Endothelial cell of umbilical vein (primary cell): Measurements from ENCODE around the gene PSMD5. TPM values are rescaled to one million over a fixed set of nuclear protein-coding genes. Genes with fewer than 3 reads are reported as not detected.
A peak's percentile ranks its signal among the peaks of the same experiment; 100 is the strongest.

Source experiments
- BruUV-seq: library from RNA; stranded (reverse); fragments of 400-500 nt; replicated peaks from 2 replicates; lab custom pipeline; 2021; lab: Mats Ljungman, UMichigan
- CTCF ChIA-PET: fragments of 300-600, 350-600 bp; sonication (Branson Sonifier 250); formaldehyde crosslinking; loops from one replicate; lab custom pipeline; 2021; ENCODE audit warnings: antibody characterized with exemption, inconsistent platforms; lab: Charles Lee
- POLR2A ChIA-PET: fragments of 300-600, 350-600 bp; sonication (Branson Sonifier 250); formaldehyde crosslinking; loops from one replicate; lab custom pipeline; 2021; ENCODE audit warnings: antibody characterized with exemption, inconsistent platforms; lab: Charles Lee
- DNase-seq: peaks from one replicate; pipeline ENCODE4 v3.0.0-alpha.2; 2011; ENCODE audit warnings: low read depth, low spot score
- FAIRE-seq: peaks from 2 replicates; lab custom pipeline; 2011; peaks lifted over from hg19 to GRCh38; lab: Jason Lieb, UNC
- H2AFZ ChIP-seq: 2 replicates; pipeline ENCODE4 v1.6.0; 2012; ENCODE audit warnings: low read depth, low read length, control low read depth, inconsistent platforms
- H3K27ac ChIP-seq: 2 replicates; pipeline ENCODE4 v1.5.1; 2011; ENCODE audit warnings: low read depth, mild to moderate bottlenecking, control low read depth, low read length, moderate library complexity; ENCODE audit not compliant: insufficient read depth
- H3K27me3 ChIP-seq, 2 experiments: 2 replicates each; pipeline versions ENCODE4 v1.6.0 to v1.6.1; 2011; ENCODE audit warnings: low read length in 2 of 2, mixed read lengths in 1 of 2; ENCODE audit not compliant: control insufficient read depth in 2 of 2, insufficient read depth in 2 of 2
- H3K36me3 ChIP-seq, 2 experiments: 2 replicates in 1 of 2; 3 replicates in 1 of 2; pipeline ENCODE4 v1.5.1; 2011; ENCODE audit warnings: low read length in 2 of 2, mild to moderate bottlenecking in 1 of 2, moderate library complexity in 1 of 2; ENCODE audit not compliant: control insufficient read depth in 2 of 2, insufficient read depth in 2 of 2; ENCODE audit errors: extremely low read depth in 1 of 2
- H3K4me1 ChIP-seq: 3 replicates; pipeline ENCODE4 v1.5.1; 2011; ENCODE audit warnings: mild to moderate bottlenecking, low read length; ENCODE audit not compliant: control insufficient read depth, insufficient read depth; ENCODE audit errors: extremely low read depth
- H3K4me2 ChIP-seq: 2 replicates; pipeline ENCODE4 v1.6.1; 2011; ENCODE audit warnings: low read length, control low read depth, mixed read lengths; ENCODE audit not compliant: insufficient read depth
- H3K4me3 ChIP-seq, 3 experiments: fragments of 200-600 bp in 1 of 3; sonication (generic), shearing (Covaris generic) in 1 of 3; replicated peaks in 1 of 3; 2 replicates each; pipeline ENCODE4 v1.5.1; 2011 to 2016; ENCODE audit warnings: control low read depth in 3 of 3, low read length in 3 of 3, mild to moderate bottlenecking in 2 of 3, inconsistent platforms in 1 of 3, low read depth in 1 of 3, moderate library complexity in 1 of 3; ENCODE audit not compliant: insufficient read depth in 1 of 3
- H3K79me2 ChIP-seq: 2 replicates; pipeline ENCODE4 v1.6.0; 2012; ENCODE audit warnings: low read length, inconsistent platforms; ENCODE audit not compliant: control insufficient read depth, insufficient read depth
- H3K9ac ChIP-seq: replicated peaks from 2 replicates; pipeline ENCODE3; 2011; ENCODE audit warnings: low read length, control low read depth; ENCODE audit not compliant: insufficient read depth; ENCODE audit errors: extremely low read depth
- H3K9me1 ChIP-seq: replicated peaks from 3 replicates; pipeline ENCODE4 v1.6.0; 2011; ENCODE audit warnings: mild to moderate bottlenecking, low read length; ENCODE audit not compliant: control insufficient read depth, insufficient read depth; ENCODE audit errors: extremely low read depth
- H3K9me3 ChIP-seq: replicated peaks from 2 replicates; pipeline ENCODE4 v1.5.1; 2012; ENCODE audit warnings: low read length, inconsistent platforms; ENCODE audit not compliant: control insufficient read depth, insufficient read depth
- H4K20me1 ChIP-seq: replicated peaks from 2 replicates; pipeline ENCODE3; 2011; ENCODE audit warnings: mild to moderate bottlenecking, low read length; ENCODE audit not compliant: control insufficient read depth, insufficient read depth; ENCODE audit errors: extremely low read depth
- EZH2 ChIP-seq: IDR thresholded peaks from 2 replicates; pipeline ENCODE4 v1.6.1; 2012; ENCODE audit warnings: borderline replicate concordance, low read depth, mild to moderate bottlenecking, moderate library complexity, low read length, inconsistent platforms; ENCODE audit not compliant: severe bottlenecking
- FOS ChIP-seq: IDR thresholded peaks from 2 replicates; pipeline ENCODE4 v1.6.1; 2011; ENCODE audit warnings: mild to moderate bottlenecking, low read length, moderate library complexity, borderline replicate concordance; ENCODE audit not compliant: insufficient read depth
- GATA2 ChIP-seq: IDR thresholded peaks from 2 replicates; pipeline ENCODE4 v1.7.0; 2011; ENCODE audit warnings: low read depth, mild to moderate bottlenecking, moderate library complexity, mixed read lengths, low read length; ENCODE audit not compliant: insufficient read length, insufficient read depth
- JUN ChIP-seq: IDR thresholded peaks from 2 replicates; pipeline ENCODE4 v1.6.1; 2011; ENCODE audit warnings: borderline replicate concordance, low read depth; ENCODE audit not compliant: insufficient read length, insufficient read depth
- MYC ChIP-seq: IDR thresholded peaks from one replicate; pipeline ENCODE4 v1.6.1; 2011; ENCODE audit warnings: mild to moderate bottlenecking, low read depth, low read length
- POLR2A ChIP-seq: IDR thresholded peaks from 2 replicates; pipeline ENCODE4 v1.6.1; 2012; ENCODE audit warnings: low read depth, mild to moderate bottlenecking, control low read depth, low read length
- POLR2AphosphoS5 ChIP-seq: IDR thresholded peaks from 2 replicates; pipeline ENCODE4 v1.6.1; 2012; ENCODE audit warnings: low read depth, mild to moderate bottlenecking, control low read depth, low read length, moderate library complexity; ENCODE audit not compliant: insufficient read depth
- dilution Hi-C: fragments of 300-500 bp; cut with MboI; formaldehyde crosslinking; loops from one replicate; pipeline ENCODE4 v1.15.0; 2019; ENCODE audit warnings: low sequenced_read_pairs; ENCODE audit not compliant: extremely low pct_ligation_motif_present
- intact Hi-C: fragments of 100-400 bp; cut with micrococcal nuclease; formaldehyde crosslinking; loops from one replicate; pipeline ENCODE4 v1.10.0; 2022
- polyA plus RNA-seq, 4 experiments: library from polyadenylated mRNA; depleted of rRNA in 3 of 4; stranded (reverse) in 3 of 4; unstranded in 1 of 4; fragments of >200 nt; gene quantifications; 2 replicates each; pipeline versions ENCODE4 v1.2.1 to v1.2.3, GENCODE V29; 2011 to 2012; ENCODE audit warnings: missing spikeins in 1 of 4
- total RNA-seq: library from RNA; stranded (reverse); gene quantifications from 2 replicates; pipeline ENCODE4 v1.2.3, GENCODE V29; 2021
- TF ChIP-seq, protein P1 (sequence below): IDR thresholded peaks from 2 replicates; pipeline ENCODE4 v1.6.1; 2011; ENCODE audit not compliant: insufficient read depth, insufficient read length
- TF ChIP-seq, protein P2 (sequence below), 2 donors: IDR thresholded peaks; 1 replicate in 1 of 2; 2 replicates in 1 of 2; pipeline ENCODE4 v1.5.1; 2011; ENCODE audit warnings: low read length in 2 of 2, mild to moderate bottlenecking in 2 of 2, moderate library complexity in 2 of 2, control low read depth in 1 of 2, inconsistent platforms in 1 of 2, low read depth in 1 of 2; ENCODE audit not compliant: insufficient read depth in 1 of 2; ENCODE audit errors: extremely low read depth in 1 of 2

Gene PSMD5
- total and polyA plus RNA-seq, 2 donors (not counting 3 experiments of a cell fraction or from before 2014, with no cell fraction given): 20.4 to 70.2 TPM

DNA sequence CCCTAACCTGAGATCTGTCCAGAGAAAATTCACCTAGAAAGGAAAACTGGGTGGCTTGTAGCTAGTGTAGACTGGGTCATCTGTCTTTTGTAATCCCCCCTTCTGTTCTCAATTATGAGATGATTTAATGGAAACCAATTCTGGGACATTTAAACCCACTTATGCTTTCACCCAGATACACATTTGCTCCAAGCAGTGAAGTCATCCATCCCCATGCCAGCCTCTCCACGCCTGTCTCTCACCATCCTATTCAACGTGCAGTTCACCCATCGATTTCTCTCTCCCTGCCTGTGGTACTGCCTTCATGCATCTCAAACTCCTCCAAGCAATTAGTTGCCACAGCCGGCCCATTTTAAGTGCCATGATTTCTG, 32.5 kb upstream of the PSMD5 start:
- no TSS peak for BruUV-seq
- intact Hi-C loops (loop anchor here (5.0 kb wide), 1 partner anchor 107 kb away; no protein-coding TSS in a partner anchor), dilution Hi-C loops (no loop called here)
- no peak for DNase-seq
- no peak overlapping the region for H2AFZ ChIP-seq
- H3K9me3 ChIP-seq: no peaks in the 10 kb centered on the region
- peaks cover 6 to 10% of the 10 kb centered on the region in 2 experiments for H3K36me3 ChIP-seq
- H3K79me2 ChIP-seq: peaks cover 20% of the 10 kb centered on the region
- no peaks in the 10 kb centered on the region for H3K27me3 ChIP-seq
- POLR2A ChIA-PET: no interaction called here
- H3K4me3 ChIP-seq: peak overlapping the region in 1 of 3 experiments; percentile 66
- CTCF ChIA-PET: no interaction called here
- peak overlapping the region; percentile 36 for H3K4me2 ChIP-seq
- FAIRE-seq: peak; percentile 33
- H3K9me1 ChIP-seq: no peaks in the 10 kb centered on the region
- H3K9ac ChIP-seq: no peak overlapping the region
- TF ChIP-seq, protein P1, sequence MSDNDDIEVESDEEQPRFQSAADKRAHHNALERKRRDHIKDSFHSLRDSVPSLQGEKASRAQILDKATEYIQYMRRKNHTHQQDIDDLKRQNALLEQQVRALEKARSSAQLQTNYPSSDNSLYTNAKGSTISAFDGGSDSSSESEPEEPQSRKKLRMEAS: no peak
- no peak for TF ChIP-seq FOS
- TF ChIP-seq POLR2AphosphoS5: no peak
- TF ChIP-seq MYC: no peak
- peaks cover 27% of the 10 kb centered on the region for H3K4me1 ChIP-seq
- no peak overlapping the region for H3K27ac ChIP-seq
- no peaks in the 10 kb centered on the region for H4K20me1 ChIP-seq

DNA sequence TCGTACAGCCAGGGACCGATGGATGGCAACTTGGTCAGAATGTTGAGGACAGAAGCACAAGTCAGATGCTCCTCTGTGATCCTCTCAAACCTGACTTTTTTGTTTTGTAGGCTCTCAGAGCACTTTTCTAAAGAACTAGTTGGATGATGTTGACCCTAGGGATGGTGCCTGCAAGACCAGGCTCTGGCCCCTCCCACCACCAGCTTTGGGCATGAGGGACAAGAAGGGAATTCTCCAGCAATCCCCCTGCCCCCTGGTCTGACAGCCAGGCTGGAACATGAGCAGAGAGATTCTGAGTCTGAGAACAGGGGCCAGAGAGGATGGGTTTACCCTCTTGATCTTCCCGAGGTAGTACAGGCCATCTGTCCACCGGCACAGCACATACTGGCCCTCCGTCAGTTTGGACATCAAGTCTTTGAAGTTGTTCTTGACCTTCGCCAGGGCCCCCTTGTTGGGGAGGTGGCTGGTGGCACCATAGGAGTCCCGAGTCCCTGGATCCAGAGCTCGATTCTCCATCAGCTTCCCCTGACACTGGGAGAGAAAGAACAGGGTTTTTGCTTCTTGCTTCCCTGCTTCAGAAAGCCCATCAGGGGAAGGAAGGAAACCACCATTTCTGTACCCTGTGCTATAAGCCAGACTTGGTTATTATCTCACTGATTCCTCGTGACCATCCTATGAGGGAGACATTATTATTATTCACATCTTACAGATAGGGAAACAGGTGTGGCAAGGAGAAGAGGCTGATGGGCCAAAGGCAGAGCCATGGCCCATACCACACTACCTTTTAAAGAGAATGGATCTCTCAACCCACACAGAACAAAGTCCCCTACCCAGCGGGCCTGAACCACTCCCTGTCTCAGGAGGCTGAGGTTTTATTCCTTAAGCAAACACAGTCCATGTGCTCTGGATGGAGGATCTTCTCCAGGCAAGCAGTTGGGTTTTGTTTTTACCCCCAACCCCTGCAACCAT, 31.8 kb upstream of the PSMD5 start:
- peak overlapping the region; percentile 36 for H3K4me2 ChIP-seq
- TSS peak; percentile 2 for BruUV-seq
- no peak overlapping the region for H3K9ac ChIP-seq
- intact Hi-C loops: loop anchor here (5.0 kb wide), 1 partner anchor 108 kb away; no protein-coding TSS in a partner anchor
- H3K27me3 ChIP-seq: no peaks in the 10 kb centered on the region
- H3K79me2 ChIP-seq: peaks cover 20% of the 10 kb centered on the region
- FAIRE-seq (no peak), DNase-seq (no peak)
- no peaks in the 10 kb centered on the region for H4K20me1 ChIP-seq
- no peaks in the 10 kb centered on the region for H3K9me1 ChIP-seq
- H3K27ac ChIP-seq: no peak overlapping the region
- TF ChIP-seq POLR2A: no peak
- no peak for TF ChIP-seq EZH2
- no peak for TF ChIP-seq JUN
- TF ChIP-seq, protein P1: no peak
- TF ChIP-seq GATA2: no peak
- no peak for TF ChIP-seq MYC
- TF ChIP-seq FOS: no peak
- no peak for TF ChIP-seq POLR2AphosphoS5
- TF ChIP-seq, protein P2, sequence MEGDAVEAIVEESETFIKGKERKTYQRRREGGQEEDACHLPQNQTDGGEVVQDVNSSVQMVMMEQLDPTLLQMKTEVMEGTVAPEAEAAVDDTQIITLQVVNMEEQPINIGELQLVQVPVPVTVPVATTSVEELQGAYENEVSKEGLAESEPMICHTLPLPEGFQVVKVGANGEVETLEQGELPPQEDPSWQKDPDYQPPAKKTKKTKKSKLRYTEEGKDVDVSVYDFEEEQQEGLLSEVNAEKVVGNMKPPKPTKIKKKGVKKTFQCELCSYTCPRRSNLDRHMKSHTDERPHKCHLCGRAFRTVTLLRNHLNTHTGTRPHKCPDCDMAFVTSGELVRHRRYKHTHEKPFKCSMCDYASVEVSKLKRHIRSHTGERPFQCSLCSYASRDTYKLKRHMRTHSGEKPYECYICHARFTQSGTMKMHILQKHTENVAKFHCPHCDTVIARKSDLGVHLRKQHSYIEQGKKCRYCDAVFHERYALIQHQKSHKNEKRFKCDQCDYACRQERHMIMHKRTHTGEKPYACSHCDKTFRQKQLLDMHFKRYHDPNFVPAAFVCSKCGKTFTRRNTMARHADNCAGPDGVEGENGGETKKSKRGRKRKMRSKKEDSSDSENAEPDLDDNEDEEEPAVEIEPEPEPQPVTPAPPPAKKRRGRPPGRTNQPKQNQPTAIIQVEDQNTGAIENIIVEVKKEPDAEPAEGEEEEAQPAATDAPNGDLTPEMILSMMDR (IDR thresholded peaks at IDR 0.05; ENCODE audit: extremely low read depth in 1 of 2, insufficient read depth in 1 of 2, low read depth in 1 of 2, low read length in 2 of 2): no peak
- H3K36me3 ChIP-seq: peaks cover 6 to 10% of the 10 kb centered on the region in 2 experiments
- dilution Hi-C loops: no loop called here
- no peak overlapping the region for H3K4me3 ChIP-seq
- ChIA-PET POLR2A (no interaction called here), CTCF (no interaction called here)
- peaks cover 34% of the 10 kb centered on the region for H3K4me1 ChIP-seq
- H3K9me3 ChIP-seq: no peaks in the 10 kb centered on the region
- no peak overlapping the region for H2AFZ ChIP-seq
